ENCODE measurements around the gene EPHB6. TPM values are rescaled to one million over a fixed set of nuclear protein-coding genes. Genes with fewer than 3 reads are reported as not detected.

The EPHB6 gene
- total RNA-seq, 1 donor: 8.3 TPM

GRCh38 chr7:142855114-142855743 lies 353 bp downstream of the EPHB6 start:
- Histone ChIP-seq H3K27me3 (ENCODE audit: insufficient read depth, low read length) (no peaks in the 10 kb centered on the region), H3K4me1 (ENCODE audit: insufficient read depth, low read length) (peaks cover 20% of the 10 kb centered on the region), H3K9me3 (ENCODE audit: low read depth, low read length) (no peaks in the 10 kb centered on the region), H3K4me3 (ENCODE audit: low read length) (peak overlapping the region; percentile 84)

- no peaks in the 10 kb centered on the region for H3K9me3 ChIP-seq (ENCODE audit: low read depth, low read length)
- H3K4me3 ChIP-seq (ENCODE audit: low read length): peak overlapping the region; percentile 84
- H3K4me1 ChIP-seq (ENCODE audit: insufficient read depth, low read length): peaks cover 20% of the 10 kb centered on the region
- no peaks in the 10 kb centered on the region for H3K27me3 ChIP-seq (ENCODE audit: insufficient read depth, low read length)
These were observed 1.1 kb downstream of the EPHB6 start for GRCh38 chr7:142855756-142856564.

DNA sequence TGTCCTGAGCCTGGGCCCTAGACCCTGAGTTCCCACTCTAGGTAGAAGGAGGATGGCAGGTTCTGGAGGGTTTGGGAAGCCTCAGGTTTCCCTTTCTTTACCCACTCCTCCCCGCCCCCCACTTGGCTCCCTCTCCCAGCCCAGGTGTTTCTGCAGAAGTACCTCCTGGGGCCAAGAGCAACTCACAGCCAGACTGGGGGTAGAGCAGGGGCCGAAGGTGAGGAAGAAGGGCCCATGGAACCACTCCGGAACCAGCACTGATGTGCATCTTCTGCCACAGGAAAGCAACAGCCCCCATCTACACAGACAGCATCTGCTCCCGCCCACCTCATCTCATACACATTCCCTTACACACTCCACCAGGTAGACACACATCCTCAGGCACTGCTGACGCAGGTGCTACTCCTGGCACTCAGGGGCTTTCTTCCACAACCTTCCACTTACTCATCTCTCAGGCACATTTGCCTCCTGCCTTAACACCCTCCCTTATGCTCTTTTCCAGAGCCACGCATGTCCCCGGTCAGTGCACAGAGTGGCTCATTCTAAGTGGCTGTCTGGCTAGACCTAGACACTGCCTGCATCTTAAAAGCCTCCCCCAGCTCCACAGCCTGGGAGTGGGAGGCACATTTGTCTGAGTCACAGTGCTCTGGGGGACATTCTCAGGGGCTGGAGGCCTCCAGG lies 1.8 kb downstream of the EPHB6 start:
- H3K27me3 ChIP-seq (ENCODE audit: insufficient read depth, low read length): no peaks in the 10 kb centered on the region
- H3K4me3 ChIP-seq (ENCODE audit: low read length): no peak overlapping the region
- H3K4me1 ChIP-seq (ENCODE audit: insufficient read depth, low read length): peaks cover 20% of the 10 kb centered on the region
- no peaks in the 10 kb centered on the region for H3K9me3 ChIP-seq (ENCODE audit: low read depth, low read length)

GRCh38 chr7:142857625-142858024 lies 2.7 kb downstream of the EPHB6 start:
- H3K9me3 ChIP-seq (ENCODE audit: low read depth, low read length): no peaks in the 10 kb centered on the region
- H3K4me1 ChIP-seq (ENCODE audit: insufficient read depth, low read length): peaks cover 20% of the 10 kb centered on the region
- no peak overlapping the region for H3K4me3 ChIP-seq (ENCODE audit: low read length)
- H3K27me3 ChIP-seq (ENCODE audit: insufficient read depth, low read length): no peaks in the 10 kb centered on the region

DNA sequence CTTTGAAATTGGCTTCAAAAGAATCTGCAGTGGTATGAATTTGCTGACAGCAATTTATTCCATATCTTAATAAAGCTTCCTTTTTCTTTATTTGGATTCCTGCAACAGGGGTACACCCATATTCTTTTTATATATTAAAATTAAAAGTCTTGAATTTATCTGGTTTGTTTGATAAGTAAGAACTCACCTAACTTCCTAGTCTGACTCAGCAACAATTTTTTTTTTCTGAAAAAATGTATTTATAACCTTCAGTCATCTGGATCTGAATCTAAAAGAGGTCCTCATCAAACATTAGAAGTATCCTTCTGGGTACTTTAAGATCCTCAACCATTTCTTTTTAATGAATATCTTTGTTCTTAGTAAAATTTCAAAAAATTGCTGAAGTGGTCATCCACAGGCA lies 4.5 kb downstream of the EPHB6 start:
- Histone ChIP-seq H3K9me3 (ENCODE audit: low read depth, low read length) (no peaks in the 10 kb centered on the region), H3K4me3 (ENCODE audit: low read length) (no peak overlapping the region), H3K4me1 (ENCODE audit: insufficient read depth, low read length) (peaks cover 12% of the 10 kb centered on the region), H3K27me3 (ENCODE audit: insufficient read depth, low read length) (no peaks in the 10 kb centered on the region)

GRCh38 chr7:142859829-142860228 lies 5.0 kb downstream of the EPHB6 start:
- Histone ChIP-seq H3K4me3 (ENCODE audit: low read length) (no peak overlapping the region), H3K27me3 (ENCODE audit: insufficient read depth, low read length) (no peaks in the 10 kb centered on the region), H3K9me3 (ENCODE audit: low read depth, low read length) (no peaks in the 10 kb centered on the region), H3K4me1 (ENCODE audit: insufficient read depth, low read length) (peaks cover 12% of the 10 kb centered on the region)

GRCh38 chr7:142860968-142861367 lies 6.1 kb downstream of the EPHB6 start:
- Histone ChIP-seq H3K4me3 (ENCODE audit: low read length) (no peak overlapping the region), H3K27me3 (ENCODE audit: insufficient read depth, low read length) (no peaks in the 10 kb centered on the region), H3K4me1 (ENCODE audit: insufficient read depth, low read length) (peaks cover 7% of the 10 kb centered on the region), H3K9me3 (ENCODE audit: low read depth, low read length) (no peaks in the 10 kb centered on the region)

- peaks cover 3% of the 10 kb centered on the region for H3K4me1 ChIP-seq (ENCODE audit: insufficient read depth, low read length)
- H3K9me3 ChIP-seq (ENCODE audit: low read depth, low read length): no peaks in the 10 kb centered on the region
- H3K27me3 ChIP-seq (ENCODE audit: insufficient read depth, low read length): no peaks in the 10 kb centered on the region
- H3K4me3 ChIP-seq (ENCODE audit: low read length): no peak overlapping the region
These were observed 7.5 kb downstream of the EPHB6 start for GRCh38 chr7:142862351-142862750.

DNA sequence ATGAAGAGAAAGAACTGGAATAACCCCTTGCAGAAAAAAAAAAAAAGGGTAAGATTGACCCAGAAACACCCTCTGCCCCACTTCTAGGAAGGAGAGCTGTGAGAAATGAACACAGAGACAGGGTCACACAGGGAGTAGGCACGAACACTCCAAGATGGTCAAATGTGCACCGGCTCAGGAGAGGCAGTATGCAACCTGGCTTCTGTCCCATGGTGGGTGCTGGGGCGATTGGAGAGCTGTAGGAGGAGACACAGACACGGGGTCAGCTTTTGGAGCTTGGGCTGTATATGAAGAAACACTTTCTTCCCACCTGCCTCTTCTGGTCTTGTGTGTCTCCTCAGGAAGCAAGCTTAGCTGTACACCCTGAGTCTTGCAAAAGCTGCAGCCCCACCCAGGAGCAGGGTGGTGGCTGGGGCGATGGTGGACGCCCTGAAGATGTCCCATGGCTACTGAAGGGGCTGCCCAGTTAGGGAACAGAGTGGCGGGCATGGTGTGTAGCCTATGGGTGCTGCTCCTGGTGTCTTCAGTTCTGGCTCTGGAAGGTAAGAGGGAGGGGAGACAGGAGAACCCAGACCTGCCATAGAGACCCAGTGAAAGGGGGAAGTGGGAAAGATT lies 8.0 kb downstream of the EPHB6 start:
- Histone ChIP-seq H3K4me1 (ENCODE audit: insufficient read depth, low read length) (peaks cover 3% of the 10 kb centered on the region), H3K27me3 (ENCODE audit: insufficient read depth, low read length) (no peaks in the 10 kb centered on the region), H3K9me3 (ENCODE audit: low read depth, low read length) (no peaks in the 10 kb centered on the region), H3K4me3 (ENCODE audit: low read length) (no peak overlapping the region)

- Histone ChIP-seq H3K9me3 (ENCODE audit: low read depth, low read length) (no peaks in the 10 kb centered on the region), H3K4me1 (ENCODE audit: insufficient read depth, low read length) (peaks cover 3% of the 10 kb centered on the region), H3K27me3 (ENCODE audit: insufficient read depth, low read length) (no peaks in the 10 kb centered on the region), H3K4me3 (ENCODE audit: low read length) (no peak overlapping the region)
These were observed 9.2 kb downstream of the EPHB6 start for GRCh38 chr7:142863891-142864685.

GRCh38 chr7:142864980-142865747 lies 10.3 kb downstream of the EPHB6 start:
- H3K9me3 ChIP-seq (ENCODE audit: low read depth, low read length): no peaks in the 10 kb centered on the region
- no peak overlapping the region for H3K4me3 ChIP-seq (ENCODE audit: low read length)
- H3K4me1 ChIP-seq (ENCODE audit: insufficient read depth, low read length): peaks cover 3% of the 10 kb centered on the region
- H3K27me3 ChIP-seq (ENCODE audit: insufficient read depth, low read length): no peaks in the 10 kb centered on the region

DNA sequence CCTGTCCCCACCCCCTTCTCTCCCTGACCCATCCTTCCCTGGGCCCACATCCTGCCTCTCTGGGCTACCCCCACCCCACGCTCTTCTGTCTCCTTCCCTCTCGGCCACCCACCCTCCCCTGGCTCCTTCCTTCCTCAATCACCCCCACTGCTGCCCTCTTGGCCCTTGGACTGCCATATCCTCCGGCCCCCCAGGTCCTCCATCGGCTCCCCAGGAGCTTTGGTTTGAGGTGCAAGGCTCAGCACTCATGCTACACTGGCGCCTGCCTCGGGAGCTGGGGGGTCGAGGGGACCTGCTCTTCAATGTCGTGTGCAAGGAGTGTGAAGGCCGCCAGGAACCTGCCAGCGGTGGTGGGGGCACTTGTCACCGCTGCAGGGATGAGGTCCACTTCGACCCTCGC lies 10.9 kb downstream of the EPHB6 start:
- H3K9me3 ChIP-seq (ENCODE audit: low read depth, low read length): no peaks in the 10 kb centered on the region
- H3K4me3 ChIP-seq (ENCODE audit: low read length): no peak overlapping the region
- peaks cover 3% of the 10 kb centered on the region for H3K4me1 ChIP-seq (ENCODE audit: insufficient read depth, low read length)
- H3K27me3 ChIP-seq (ENCODE audit: insufficient read depth, low read length): no peaks in the 10 kb centered on the region

DNA sequence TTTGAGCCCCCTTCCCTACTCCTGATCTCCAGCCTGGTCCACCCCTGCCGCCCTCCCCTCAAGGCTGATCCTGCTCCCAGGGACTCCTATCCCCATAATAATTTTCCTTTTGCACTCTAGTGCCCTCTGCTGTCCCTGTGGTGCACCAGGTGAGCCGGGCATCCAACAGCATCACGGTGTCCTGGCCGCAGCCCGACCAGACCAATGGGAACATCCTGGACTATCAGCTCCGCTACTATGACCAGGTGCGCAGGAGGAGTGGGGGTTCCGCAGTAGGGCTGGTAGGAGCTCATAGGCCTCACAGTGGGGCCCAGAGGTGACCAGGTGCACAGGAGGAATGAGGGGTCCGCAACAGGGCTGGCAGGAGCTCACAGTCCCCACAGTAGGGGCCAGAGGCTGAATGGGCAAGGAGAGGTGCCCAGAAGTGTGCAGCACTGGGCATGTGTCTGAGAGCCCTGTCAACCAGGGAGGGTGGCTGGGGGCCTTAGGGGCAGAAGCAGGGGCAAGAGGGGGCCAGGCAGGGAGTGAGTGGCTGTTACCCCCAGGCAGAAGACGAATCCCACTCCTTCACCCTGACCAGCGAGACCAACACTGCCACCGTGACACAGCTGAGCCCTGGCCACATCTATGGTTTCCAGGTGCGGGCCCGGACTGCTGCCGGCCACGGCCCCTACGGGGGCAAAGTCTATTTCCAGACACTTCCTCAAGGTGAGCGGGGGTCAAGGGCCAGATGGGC lies 11.7 kb downstream of the EPHB6 start:
- H3K9me3 ChIP-seq (ENCODE audit: low read depth, low read length): no peaks in the 10 kb centered on the region
- peaks cover 3% of the 10 kb centered on the region for H3K4me1 ChIP-seq (ENCODE audit: insufficient read depth, low read length)
- H3K27me3 ChIP-seq (ENCODE audit: insufficient read depth, low read length): no peaks in the 10 kb centered on the region
- H3K4me3 ChIP-seq (ENCODE audit: low read length): no peak overlapping the region

DNA sequence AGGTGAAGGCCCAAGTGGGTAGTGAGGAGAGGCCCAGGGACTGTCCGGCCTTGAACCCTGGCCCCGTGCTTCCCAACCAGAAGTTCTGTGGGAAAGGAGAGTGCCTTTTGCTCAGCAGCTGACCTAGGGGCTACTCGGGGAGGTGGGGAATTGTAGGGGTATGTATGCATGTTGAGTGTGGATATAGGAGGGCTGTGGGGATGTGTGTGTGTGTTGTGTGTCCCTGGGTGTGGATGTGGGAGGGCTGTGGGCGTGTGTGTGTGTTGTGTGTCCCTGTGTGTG lies 12.2 kb downstream of the EPHB6 start:
- H3K4me3 ChIP-seq (ENCODE audit: low read length): no peak overlapping the region
- peaks cover 3% of the 10 kb centered on the region for H3K4me1 ChIP-seq (ENCODE audit: insufficient read depth, low read length)
- H3K27me3 ChIP-seq (ENCODE audit: insufficient read depth, low read length): no peaks in the 10 kb centered on the region
- H3K9me3 ChIP-seq (ENCODE audit: low read depth, low read length): no peaks in the 10 kb centered on the region
